Activated CD4-positive, alpha-beta memory T cell treated with anti-CD3 and anti-CD28 coated beads for 36 hours (primary cell): ENCODE measurements around the gene DUSP22. TPM values are rescaled to one million over a fixed set of nuclear protein-coding genes. Genes with fewer than 3 reads are reported as not detected.
"Not testable (repeated sequence)": the region's sequence is repeated elsewhere in the genome, so short reads cannot be mapped to it uniquely, and the experiment has no call there.

Source experiments
- CTCF ChIA-PET: fragments of 350-600 bp; sonication (Branson Sonifier 250); formaldehyde crosslinking; loops from one replicate; lab custom pipeline; 2021; ENCODE audit warnings: antibody characterized with exemption, inconsistent platforms; lab: Charles Lee
- POLR2A ChIA-PET: fragments of 350-600 bp; sonication (Branson Sonifier 250); formaldehyde crosslinking; loops from one replicate; lab custom pipeline; 2021; ENCODE audit warnings: antibody characterized with exemption; lab: Charles Lee
- DNase-seq: peaks from one replicate; pipeline ENCODE4 v3.0.0-alpha.2; 2020
- H3K27ac Mint-ChIP-seq: one replicate; pipeline ENCODE4 v1.8.0; 2021; ENCODE audit warnings: mixed read lengths
- H3K27me3 Mint-ChIP-seq: one replicate; pipeline ENCODE4 v1.8.0; 2021; ENCODE audit warnings: mixed read lengths
- H3K36me3 Mint-ChIP-seq: one replicate; pipeline ENCODE4 v1.8.0; 2021; ENCODE audit warnings: mixed read lengths
- H3K4me1 Mint-ChIP-seq: one replicate; pipeline ENCODE4 v1.8.0; 2021; ENCODE audit warnings: low read depth, mixed read lengths
- H3K4me3 Mint-ChIP-seq: one replicate; pipeline ENCODE4 v1.8.0; 2021; ENCODE audit warnings: mild to moderate bottlenecking, mixed read lengths
- H3K9me3 Mint-ChIP-seq: one replicate; pipeline ENCODE4 v1.8.0; 2021; ENCODE audit warnings: mixed read lengths
- intact Hi-C: fragments of 100-400 bp; cut with micrococcal nuclease; formaldehyde crosslinking; loops from one replicate; pipeline ENCODE4 v1.15.1; 2023
- total RNA-seq, 2 experiments: library from RNA; stranded (reverse); gene quantifications; one replicate each; pipeline ENCODE4 v1.2.3, GENCODE V29; 2021

The DUSP22 gene
- total RNA-seq, 2 experiments from 2014 or later, result 28.0 to 28.7 TPM

GRCh38 chr6:372336-372911 is 80.1 kb downstream of the DUSP22 start:
- Mint-ChIP-seq H3K4me1 (peaks cover 3% of the 10 kb centered on the region), H3K27ac (no peak overlapping the region), H3K9me3 (no peaks in the 10 kb centered on the region), H3K4me3 (no peak overlapping the region), H3K27me3 (peaks cover 23% of the 10 kb centered on the region), H3K36me3 (no peaks in the 10 kb centered on the region)
- intact Hi-C loops, result no loop called here
- ChIA-PET CTCF (interaction anchor here (0.6 to 0.8 kb wide), 3 partner anchors 12 to 225 kb away, joined by 3 read pairs; no protein-coding TSS in a partner anchor), POLR2A (no interaction called here)
- DNase-seq, result no peak

- Mint-ChIP-seq H3K4me3 (no peak overlapping the region), H3K27ac (no peak overlapping the region), H3K4me1 (peaks cover 3% of the 10 kb centered on the region), H3K27me3 (peaks cover 20% of the 10 kb centered on the region), H3K36me3 (no peaks in the 10 kb centered on the region), H3K9me3 (no peaks in the 10 kb centered on the region)
- DNase-seq, result no peak
- ChIA-PET CTCF (interaction anchor here (0.6 kb wide), 1 partner anchor 50 kb away, joined by 3 read pairs; no protein-coding TSS in a partner anchor), POLR2A (no interaction called here)
- intact Hi-C loops, result no loop called here
Observed at GRCh38 chr6:373031-373430, 80.7 kb downstream of the DUSP22 start.

- POLR2A ChIA-PET, result interaction anchor here (0.6 kb wide), 1 partner anchor 42 kb away, joined by 3 read pairs; no protein-coding TSS in a partner anchor
- intact Hi-C loops, result no loop called here
- Mint-ChIP-seq H3K9me3 (no peaks in the 10 kb centered on the region), H3K4me3 (no peak overlapping the region), H3K27ac (no peak overlapping the region), H3K4me1 (peaks cover 3% of the 10 kb centered on the region), H3K36me3 (no peaks in the 10 kb centered on the region), H3K27me3 (peaks cover 24% of the 10 kb centered on the region)
- no peak for DNase-seq
- CTCF ChIA-PET, result no interaction called here
Observed at GRCh38 chr6:373773-374724, 81.8 kb downstream of the DUSP22 start.

- H3K4me3 Mint-ChIP-seq, result no peak overlapping the region
- H3K27ac Mint-ChIP-seq, result no peak overlapping the region
- no peaks in the 10 kb centered on the region for H3K9me3 Mint-ChIP-seq
- no peaks in the 10 kb centered on the region for H3K36me3 Mint-ChIP-seq
- ChIA-PET POLR2A (no interaction called here), CTCF (no interaction called here)
- intact Hi-C loops, result no loop called here
- no peak for DNase-seq
- H3K4me1 Mint-ChIP-seq, result peaks cover 3% of the 10 kb centered on the region
- H3K27me3 Mint-ChIP-seq, result peaks cover 24% of the 10 kb centered on the region
Observed at GRCh38 chr6:374956-375355, 82.7 kb downstream of the DUSP22 start.

GRCh38 chr6:376827-377640 is 84.7 kb downstream of the DUSP22 start:
- ChIA-PET CTCF (no interaction called here), POLR2A (no interaction called here)
- intact Hi-C loops, result no loop called here
- no peak for DNase-seq
- Mint-ChIP-seq H3K9me3 (no peaks in the 10 kb centered on the region), H3K36me3 (no peaks in the 10 kb centered on the region), H3K27me3 (peaks cover 40% of the 10 kb centered on the region), H3K4me1 (peaks cover 3% of the 10 kb centered on the region), H3K4me3 (no peak overlapping the region), H3K27ac (no peak overlapping the region)

- peaks cover 40% of the 10 kb centered on the region for H3K27me3 Mint-ChIP-seq
- CTCF ChIA-PET, H3K4me3 Mint-ChIP-seq, H3K9me3 Mint-ChIP-seq, H3K27ac Mint-ChIP-seq, POLR2A ChIA-PET, H3K4me1 Mint-ChIP-seq, H3K36me3 Mint-ChIP-seq, DNase-seq, intact Hi-C loops: not testable (repeated sequence)
Observed at GRCh38 chr6:377641-378020, 85.3 kb downstream of the DUSP22 start.

- Mint-ChIP-seq H3K4me1 (no peaks in the 10 kb centered on the region), H3K27ac (no peak overlapping the region), H3K9me3 (no peaks in the 10 kb centered on the region), H3K4me3 (no peak overlapping the region), H3K27me3 (peaks cover 38% of the 10 kb centered on the region), H3K36me3 (no peaks in the 10 kb centered on the region)
- no peak for DNase-seq
- ChIA-PET CTCF (no interaction called here), POLR2A (no interaction called here)
- intact Hi-C loops, result no loop called here
Observed at GRCh38 chr6:378090-378957, 86.0 kb downstream of the DUSP22 start.

- Mint-ChIP-seq H3K27me3 (peaks cover 39% of the 10 kb centered on the region), H3K4me3 (no peak overlapping the region), H3K27ac (no peak overlapping the region), H3K9me3 (no peaks in the 10 kb centered on the region), H3K36me3 (no peaks in the 10 kb centered on the region), H3K4me1 (no peaks in the 10 kb centered on the region)
- intact Hi-C loops, result no loop called here
- no peak for DNase-seq
- ChIA-PET CTCF (interaction anchor here (1.3 kb wide), 1 partner anchor 190 kb away, joined by 3 read pairs; no protein-coding TSS in a partner anchor), POLR2A (no interaction called here)
Observed at GRCh38 chr6:378958-379409, 86.7 kb downstream of the DUSP22 start.

GRCh38 chr6:379410-380181 is 87.3 kb downstream of the DUSP22 start:
- no peak overlapping the region for H3K27ac Mint-ChIP-seq
- H3K4me3 Mint-ChIP-seq, result no peak overlapping the region
- CTCF ChIA-PET, result interaction anchor here (1.1 to 1.3 kb wide), 2 partner anchors 10 to 191 kb away, joined by 3 read pairs; no protein-coding TSS in a partner anchor
- H3K4me1 Mint-ChIP-seq, result no peaks in the 10 kb centered on the region
- H3K9me3 Mint-ChIP-seq, result no peaks in the 10 kb centered on the region
- H3K36me3 Mint-ChIP-seq, result no peaks in the 10 kb centered on the region
- POLR2A ChIA-PET, result no interaction called here
- no peak for DNase-seq
- peaks cover 42% of the 10 kb centered on the region for H3K27me3 Mint-ChIP-seq
- intact Hi-C loops, result no loop called here

- H3K4me1 Mint-ChIP-seq, result no peaks in the 10 kb centered on the region
- POLR2A ChIA-PET, result no interaction called here
- no peaks in the 10 kb centered on the region for H3K36me3 Mint-ChIP-seq
- intact Hi-C loops, result no loop called here
- H3K9me3 Mint-ChIP-seq, result no peaks in the 10 kb centered on the region
- H3K27ac Mint-ChIP-seq, result no peak overlapping the region
- H3K27me3 Mint-ChIP-seq, result peaks cover 41% of the 10 kb centered on the region
- no peak overlapping the region for H3K4me3 Mint-ChIP-seq
- DNase-seq, result no peak
- CTCF ChIA-PET, result interaction anchor here (1.1 to 1.3 kb wide), 2 partner anchors 9 to 192 kb away, joined by 3 read pairs; no protein-coding TSS in a partner anchor
Observed at GRCh38 chr6:380234-381218, 88.2 kb downstream of the DUSP22 start.
